ENCODE measurements around the gene CRTC3.
"Not testable (repeated sequence)": the region's sequence is repeated elsewhere in the genome, so short reads cannot be mapped to it uniquely, and the experiment has no call there.

Gene CRTC3

DNA sequence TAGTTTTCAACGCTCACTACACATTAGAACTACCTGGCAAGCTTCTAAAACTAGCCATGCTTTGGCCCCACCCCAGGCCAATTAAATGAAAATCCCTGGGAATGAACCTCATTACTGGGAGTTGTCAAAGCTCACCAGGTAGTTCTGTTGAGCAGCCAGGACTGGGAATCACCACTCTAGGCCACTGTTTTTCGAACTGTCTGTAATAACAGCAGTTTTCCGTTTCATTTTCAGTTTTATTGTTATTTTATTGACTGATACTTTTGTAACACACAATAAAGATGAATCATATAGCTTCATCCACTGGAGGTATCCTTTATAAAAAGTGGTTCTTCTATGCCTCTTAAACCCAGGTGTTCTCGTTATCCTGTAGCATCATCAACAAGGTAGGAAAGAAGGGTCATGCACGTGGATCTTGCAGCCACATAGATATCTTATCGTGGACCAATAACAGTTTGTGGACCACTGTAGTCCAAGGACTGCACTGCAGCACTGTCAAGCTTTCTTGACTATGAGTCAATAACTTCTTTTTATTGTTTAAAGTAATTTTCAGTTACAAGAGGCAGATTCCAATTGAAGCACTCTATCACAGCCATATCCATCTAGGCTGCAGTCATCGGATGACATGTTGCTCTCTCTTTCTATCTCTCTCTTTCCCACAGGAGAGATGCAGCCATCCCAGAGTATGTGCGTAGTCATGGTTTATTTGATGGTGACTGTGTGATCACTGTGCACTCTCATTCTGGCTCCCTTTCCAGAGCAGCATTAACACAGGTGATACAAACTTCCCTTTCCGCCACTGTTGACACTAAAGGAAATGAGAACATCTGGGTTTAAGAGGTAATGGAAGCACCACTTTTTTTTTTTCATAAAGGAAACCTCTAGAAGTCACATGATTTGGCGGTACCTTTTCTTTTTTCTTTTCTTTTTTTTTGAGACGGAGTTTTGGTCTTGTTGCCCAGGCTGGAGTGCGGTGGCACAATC is 148.4 kb downstream of the CRTC3 start:
- DNase-seq (ENCODE audit: low read depth), result no peak

DNA sequence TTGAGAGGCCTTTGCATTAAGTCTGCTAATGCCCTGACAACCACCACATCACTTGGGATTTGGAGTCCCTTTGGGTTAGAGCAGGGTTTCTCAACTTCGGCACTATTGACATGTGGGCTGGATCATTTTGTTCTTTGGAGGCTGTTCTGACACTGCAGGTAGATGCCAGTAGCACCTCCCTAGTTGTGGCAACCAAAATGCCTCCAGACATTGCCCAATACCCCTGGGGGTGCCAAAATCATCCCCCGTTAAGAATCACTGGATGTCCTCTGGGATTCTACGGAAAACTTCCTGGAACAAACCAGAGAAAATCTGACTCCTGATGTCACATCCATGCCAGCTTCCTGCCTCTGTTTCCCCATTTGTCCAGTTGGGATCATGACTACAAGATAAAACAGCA is 150.2 kb downstream of the CRTC3 start:
- no peak for DNase-seq (ENCODE audit: low read depth)

DNA sequence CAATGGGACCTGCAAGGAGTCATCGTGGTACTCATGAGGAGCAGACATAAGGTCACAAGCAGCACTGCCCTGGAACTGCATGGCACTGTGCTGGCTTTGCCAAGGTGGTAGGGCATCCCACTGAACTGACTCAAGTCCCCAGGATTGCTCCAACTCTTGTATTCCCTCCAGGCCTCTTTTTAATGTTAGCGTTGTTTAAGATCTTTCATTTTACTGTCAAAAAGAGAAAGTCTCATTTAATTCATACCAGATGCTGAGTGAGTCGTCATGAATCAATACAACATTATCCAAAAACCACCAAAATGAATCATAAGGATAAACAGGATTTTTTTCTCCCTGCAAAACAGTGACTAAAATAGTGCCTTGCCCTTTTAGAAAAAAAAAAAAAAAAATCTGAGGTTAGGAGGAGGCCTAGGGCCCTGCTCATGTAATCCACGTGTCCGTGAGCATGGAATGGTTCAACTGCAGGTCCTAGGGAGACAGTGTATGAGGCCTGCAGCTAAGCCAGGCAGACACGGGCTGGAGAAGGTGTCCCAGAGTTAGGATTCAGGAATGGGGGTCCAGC is 150.7 kb downstream of the CRTC3 start:
- no peak for DNase-seq (ENCODE audit: low read depth)

GRCh38 chr15:90681056-90681455 is 151.3 kb downstream of the CRTC3 start:
- no peak for DNase-seq (ENCODE audit: low read depth)

DNA sequence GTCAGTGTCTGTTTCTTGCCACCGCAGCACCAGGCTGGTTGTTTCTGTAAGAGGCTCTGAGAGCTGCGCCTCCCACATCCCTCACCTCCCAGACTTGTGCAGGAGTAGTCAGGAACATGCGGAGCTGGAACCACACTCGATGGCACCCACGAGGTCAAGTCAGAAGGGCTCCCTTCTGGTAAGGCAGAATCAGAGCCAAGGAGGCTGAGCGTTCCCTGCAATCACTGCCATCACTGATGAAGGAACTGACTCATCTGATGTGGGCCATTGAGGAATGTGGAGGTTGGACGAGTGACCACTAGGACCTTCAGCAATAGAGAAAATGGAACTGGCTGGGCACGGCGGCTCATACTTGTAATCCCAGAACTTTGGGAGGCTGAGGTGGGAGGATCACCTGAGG is 151.8 kb downstream of the CRTC3 start:
- DNase-seq (ENCODE audit: low read depth), result no peak

GRCh38 chr15:90683371-90683770 is 153.6 kb downstream of the CRTC3 start:
- no peak for DNase-seq (ENCODE audit: low read depth)

DNA sequence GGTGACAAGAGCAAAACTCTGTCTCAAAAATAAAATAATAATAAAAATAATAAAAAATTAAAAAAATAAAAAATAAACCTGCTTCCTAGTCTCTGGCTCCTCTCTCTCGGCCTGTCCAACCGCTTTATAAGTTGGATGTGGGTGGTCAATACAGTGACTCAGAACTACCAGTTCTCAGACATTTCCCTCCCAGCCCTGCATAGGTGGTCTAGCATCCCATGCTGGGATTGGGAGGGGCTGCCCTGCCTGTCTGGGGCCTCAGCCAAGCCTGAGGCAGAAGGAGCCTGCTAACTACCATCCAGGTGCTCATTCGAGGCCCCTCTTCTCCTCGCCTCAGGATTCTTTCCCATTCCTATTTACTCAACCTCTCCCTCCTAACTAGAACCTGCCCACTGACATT is 154.2 kb downstream of the CRTC3 start:
- no peak for DNase-seq (ENCODE audit: low read depth)

DNA sequence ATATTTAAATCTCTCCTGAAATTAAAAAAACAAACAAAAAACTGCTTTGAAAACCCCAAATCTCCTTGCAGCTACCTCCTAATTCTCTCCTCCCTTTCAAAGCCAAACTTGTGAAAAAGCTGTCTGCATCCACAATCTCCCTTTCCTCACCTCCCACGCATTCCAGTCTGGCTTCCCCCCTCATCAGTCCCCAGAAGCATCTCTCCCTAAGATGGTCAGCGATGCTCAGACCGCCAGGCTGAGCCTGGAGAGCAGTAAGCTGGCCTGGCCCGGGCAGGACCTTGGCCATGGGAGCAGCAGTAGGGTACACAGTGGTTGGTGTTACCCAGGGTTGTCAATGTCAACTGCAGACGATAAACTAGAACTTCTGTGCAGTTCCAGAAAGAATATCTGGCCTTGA is 154.6 kb downstream of the CRTC3 start:
- no peak for DNase-seq (ENCODE audit: low read depth)

DNA sequence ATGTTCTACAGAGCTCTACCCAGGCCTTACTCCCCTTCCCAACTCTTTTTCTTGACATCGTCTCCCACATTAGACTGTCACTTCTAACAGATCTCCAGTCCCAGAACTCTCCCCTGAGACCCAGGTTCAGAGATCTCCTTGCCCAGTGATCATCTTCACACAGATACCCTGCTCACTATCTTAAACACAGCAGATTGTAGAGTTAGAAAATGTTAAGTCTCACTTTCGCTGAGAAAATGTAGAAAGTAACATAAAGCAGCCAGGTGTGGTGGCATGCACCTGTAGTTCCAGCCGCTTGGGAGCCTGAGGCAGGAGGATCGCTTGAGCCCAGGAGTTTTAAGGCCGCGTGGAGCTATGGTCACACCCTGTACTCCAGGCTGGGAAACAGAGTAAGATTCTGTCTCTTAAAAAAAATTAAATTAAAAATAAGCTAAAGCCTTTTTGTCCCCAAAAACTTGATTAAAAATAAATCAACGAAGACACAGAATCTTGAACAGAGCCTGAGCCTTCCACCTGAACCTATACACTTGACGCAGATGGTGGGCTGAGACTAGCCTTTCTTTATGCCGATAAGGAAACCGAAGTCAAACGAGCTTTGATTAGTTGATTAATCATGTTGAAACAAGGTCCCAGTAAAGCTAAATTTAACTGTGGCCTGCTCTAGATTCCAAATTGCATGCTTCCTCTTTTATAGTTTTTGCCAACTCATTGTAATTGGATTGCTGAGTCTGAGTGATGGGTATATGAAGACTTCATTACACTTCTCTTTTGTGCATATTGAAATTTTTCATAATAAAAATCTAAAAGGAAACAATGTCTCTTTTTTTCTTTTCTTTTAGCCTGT is 156.1 kb downstream of the CRTC3 start:
- DNase-seq (ENCODE audit: low read depth), result no peak

- DNase-seq (ENCODE audit: low read depth), result peak; percentile 11
Measured at GRCh38 chr15:90686435-90687218, 156.9 kb downstream of the CRTC3 start.

- not testable (repeated sequence) for DNase-seq (ENCODE audit: low read depth)
Measured at GRCh38 chr15:90689326-90689961, 159.7 kb downstream of the CRTC3 start.

GRCh38 chr15:90690585-90690984 is 160.9 kb downstream of the CRTC3 start:
- DNase-seq (ENCODE audit: low read depth), result no peak

DNA sequence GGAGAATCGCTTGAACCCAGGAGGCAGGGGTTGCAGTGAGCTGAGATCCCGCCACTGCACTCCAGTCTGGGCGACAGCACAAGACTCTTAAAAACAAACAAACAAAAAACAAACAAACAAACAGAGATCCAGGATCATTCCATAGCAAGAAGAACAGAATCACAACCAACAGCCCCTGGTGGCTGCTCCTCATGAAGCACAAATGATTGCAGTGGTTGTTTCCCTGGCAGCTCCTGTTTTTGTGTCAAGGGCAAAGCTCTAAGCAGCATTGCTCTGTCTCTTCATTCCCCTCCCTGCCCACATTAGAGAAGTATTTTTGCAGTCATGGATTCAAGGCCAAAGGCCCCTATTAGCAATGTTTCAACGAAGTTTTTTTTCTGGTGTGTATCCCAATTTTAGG is 161.6 kb downstream of the CRTC3 start:
- no peak for DNase-seq (ENCODE audit: low read depth)

GRCh38 chr15:90691982-90692773 is 162.5 kb downstream of the CRTC3 start:
- no peak for DNase-seq (ENCODE audit: low read depth)
